B cell (primary cell): ENCODE data around the gene ORMDL3.

Experiments
- CTCF ChIP-seq: fragments of 200-600 bp; IDR thresholded peaks from one replicate; pipeline ENCODE4 v1.8.0; 2022; ENCODE audit warnings: antibody characterized with exemption, mild to moderate bottlenecking
- EZH2 ChIP-seq: IDR thresholded peaks from 2 replicates; pipeline ENCODE4 v1.6.1; 2012; ENCODE audit warnings: borderline replicate concordance, low read depth, mild to moderate bottlenecking, moderate library complexity, low read length; ENCODE audit not compliant: insufficient read depth, poor library complexity, severe bottlenecking

- TF ChIP-seq CTCF: no peak
- TF ChIP-seq EZH2: no peak
Measured at GRCh38 chr17:39971076-39971603, 43.7 kb upstream of the ORMDL3 start.
